Right atrium auricular region (tissue), 2 donors: Measurements from ENCODE around the gene C5AR2. TPM values are rescaled to one million over a fixed set of nuclear protein-coding genes. Genes with fewer than 3 reads are reported as not detected.
"Not testable (repeated sequence)": the region's sequence is repeated elsewhere in the genome, so short reads cannot be mapped to it uniquely, and the experiment has no call there.

ENCODE experiments used
- DNase-seq: peaks from one replicate; pipeline ENCODE4 v3.0.0-alpha.2; 2019; ENCODE audit warnings: low spot score
- H3K27ac ChIP-seq, 2 donors: fragments of 200-600 bp; sonication (generic); 1 replicate in 1 of 2; 2 replicates in 1 of 2; pipeline ENCODE4 v1.5.1; 2016 to 2019
- H3K27me3 ChIP-seq, 2 donors: fragments of 200-600 bp; sonication (generic); one replicate each; pipeline versions ENCODE4 v1.5.1 to v1.6.0; 2017 to 2019
- H3K36me3 ChIP-seq: fragments of 200-600 bp; sonication (generic); one replicate; pipeline ENCODE4 v1.5.1; 2016
- H3K4me1 ChIP-seq, 2 donors: fragments of 200-600 bp; sonication (generic); one replicate each; pipeline versions ENCODE4 v1.5.1 to v1.6.0; 2017 to 2019
- H3K4me3 ChIP-seq, 2 donors: fragments of 200-600 bp; sonication (generic); 1 replicate in 1 of 2; 2 replicates in 1 of 2; pipeline ENCODE4 v1.5.1; 2017 to 2019; ENCODE audit warnings: mild to moderate bottlenecking in 1 of 2, moderate library complexity in 1 of 2
- H3K9me3 ChIP-seq, 2 donors: fragments of 200-600 bp; sonication (generic); one replicate each; pipeline ENCODE4 v1.5.1; 2019
- CTCF ChIP-seq, 2 donors: fragments of 200-600 bp; sonication (generic); IDR thresholded peaks; one replicate each; pipeline ENCODE4 v1.5.1; 2019; ENCODE audit warnings: antibody characterized with exemption in 2 of 2
- total RNA-seq, 2 donors: library from RNA; depleted of rRNA; stranded (reverse); fragments of >200 nt; gene quantifications; one replicate each; pipeline ENCODE4 v1.1.0, GENCODE V29; 2016

The C5AR2 gene
- total RNA-seq, 2 donors from 2014 or later, result 1.1 to 3.3 TPM

- Histone ChIP-seq H3K9me3 (no peaks in the 10 kb centered on the region), H3K4me3 (no peak overlapping the region), H3K27me3 (no peaks in the 10 kb centered on the region), H3K4me1 (peaks cover 0 to 7% of the 10 kb centered on the region in 2 donors), H3K36me3 (peaks cover 54% of the 10 kb centered on the region), H3K27ac (no peak overlapping the region)
- no peak for TF ChIP-seq CTCF (IDR thresholded peaks at IDR 0.05)
- DNase-seq, result no peak
These were observed 48.6 kb downstream of the C5AR2 start for GRCh38 chr19:47380559-47380958.

GRCh38 chr19:47381121-47381520 is 49.1 kb downstream of the C5AR2 start:
- Histone ChIP-seq H3K27ac (no peak overlapping the region), H3K4me1 (peaks cover 0 to 7% of the 10 kb centered on the region in 2 donors), H3K9me3 (no peaks in the 10 kb centered on the region), H3K4me3 (no peak overlapping the region), H3K27me3 (no peaks in the 10 kb centered on the region), H3K36me3 (peaks cover 48% of the 10 kb centered on the region)
- TF ChIP-seq CTCF (IDR thresholded peaks at IDR 0.05), result no peak
- no peak for DNase-seq

GRCh38 chr19:47381653-47382279 is 49.8 kb downstream of the C5AR2 start:
- Histone ChIP-seq H3K4me1 (peaks cover 0 to 7% of the 10 kb centered on the region in 2 donors), H3K27ac (no peak overlapping the region), H3K36me3 (peaks cover 42% of the 10 kb centered on the region), H3K4me3 (no peak overlapping the region), H3K27me3 (no peaks in the 10 kb centered on the region), H3K9me3 (no peaks in the 10 kb centered on the region)
- no peak for DNase-seq
- no peak for TF ChIP-seq CTCF (IDR thresholded peaks at IDR 0.05)

GRCh38 chr19:47383890-47384289 is 51.9 kb downstream of the C5AR2 start:
- H3K36me3 ChIP-seq, result peaks cover 31% of the 10 kb centered on the region
- H3K9me3 ChIP-seq, H3K27me3 ChIP-seq, H3K27ac ChIP-seq, H3K4me1 ChIP-seq, DNase-seq, H3K4me3 ChIP-seq: not testable (repeated sequence)

- H3K27me3 ChIP-seq, DNase-seq, H3K4me1 ChIP-seq, H3K4me3 ChIP-seq, H3K9me3 ChIP-seq, H3K27ac ChIP-seq: not testable (repeated sequence)
- peaks cover 30% of the 10 kb centered on the region for H3K36me3 ChIP-seq
These were observed 52.6 kb downstream of the C5AR2 start for GRCh38 chr19:47384533-47384932.

GRCh38 chr19:47386582-47386981 is 54.6 kb downstream of the C5AR2 start:
- not testable (repeated sequence) for H3K4me1 ChIP-seq, H3K4me3 ChIP-seq, DNase-seq, H3K9me3 ChIP-seq, H3K27ac ChIP-seq, H3K36me3 ChIP-seq, H3K27me3 ChIP-seq

GRCh38 chr19:47387623-47388022 is 55.6 kb downstream of the C5AR2 start:
- not testable (repeated sequence) for H3K4me3 ChIP-seq, H3K36me3 ChIP-seq, H3K9me3 ChIP-seq, H3K4me1 ChIP-seq, H3K27me3 ChIP-seq, H3K27ac ChIP-seq, DNase-seq

- DNase-seq, result not testable (repeated sequence)
These were observed 56.7 kb downstream of the C5AR2 start for GRCh38 chr19:47388721-47389120.

More at GRCh38 chr19:47388721-47389120, 56.7 kb downstream of the C5AR2 start:
- not testable (repeated sequence) for H3K4me1 ChIP-seq, H3K27me3 ChIP-seq, H3K36me3 ChIP-seq, H3K27ac ChIP-seq, H3K4me3 ChIP-seq, H3K9me3 ChIP-seq
